Hindlimb muscle (tissue), 1 donor: ENCODE data around the gene CLPX. TPM values are rescaled to one million over a fixed set of nuclear protein-coding genes. Genes with fewer than 3 reads are reported as not detected.
"Not testable (repeated sequence)": the region's sequence is repeated elsewhere in the genome, so short reads cannot be mapped to it uniquely, and the experiment has no call there.

Experiments used
- DNase-seq: peaks from one replicate; pipeline ENCODE4 v3.0.0-alpha.2; 2013
- polyA plus RNA-seq: library from polyadenylated mRNA; unstranded; fragments of 120-200 nt; gene quantifications from one replicate; pipeline ENCODE4 v1.2.1, GENCODE V29; 2013; ENCODE audit not compliant: insufficient read length

Gene CLPX
- polyA plus RNA-seq, 1 donor: 43.9 TPM

- DNase-seq: no peak
These were observed 84.7 kb downstream of the CLPX start for GRCh38 chr15:65100442-65100841.

- DNase-seq: not testable (repeated sequence)
These were observed 85.3 kb downstream of the CLPX start for GRCh38 chr15:65099801-65100200.

GRCh38 chr15:65099336-65099735 lies 85.8 kb downstream of the CLPX start:
- no peak for DNase-seq

Other genes with a start within 250 kb of the CLPX start
- 75.3 TPM for gene SPG21, start 195.4 kb downstream of the CLPX start, polyA plus RNA-seq
- 10.3 TPM for gene MTFMT, start 155.7 kb downstream of the CLPX start, polyA plus RNA-seq
- gene SLC51B, start 140.0 kb downstream of the CLPX start, polyA plus RNA-seq: 2.4 TPM
- 14.1 TPM for gene RASL12, start 117.4 kb downstream of the CLPX start, polyA plus RNA-seq
- 1.7 TPM for gene KBTBD13, start 108.6 kb downstream of the CLPX start, polyA plus RNA-seq
- gene UBAP1L, start 70.1 kb downstream of the CLPX start, polyA plus RNA-seq: 6.4 TPM
- 25.7 TPM for gene PDCD7, start 51.5 kb downstream of the CLPX start, polyA plus RNA-seq
- gene CILP, start 26.1 kb upstream of the CLPX start, polyA plus RNA-seq: 20.6 TPM
- 11.9 TPM for gene PARP16, start 101.5 kb upstream of the CLPX start, polyA plus RNA-seq
- not detected for gene RNU5A-1, start 110.7 kb upstream of the CLPX start, polyA plus RNA-seq
- not detected for gene RNU5B-1, start 119.3 kb upstream of the CLPX start, polyA plus RNA-seq
- 5.0 TPM for gene IGDCC3, start 192.7 kb upstream of the CLPX start, polyA plus RNA-seq
- 113 TPM for gene IGDCC4, start 237.6 kb upstream of the CLPX start, polyA plus RNA-seq